HG03066 (cell line): ENCODE data around the gene GSK3A.

ENCODE experiments used
- ATAC-seq: cut with Tn5 transposase; IDR thresholded peaks from one replicate; pipeline ENCODE4 v1.9.1; 2021; ENCODE audit warnings: low read depth; ENCODE audit not compliant: unreplicated experiment

The GSK3A gene

DNA sequence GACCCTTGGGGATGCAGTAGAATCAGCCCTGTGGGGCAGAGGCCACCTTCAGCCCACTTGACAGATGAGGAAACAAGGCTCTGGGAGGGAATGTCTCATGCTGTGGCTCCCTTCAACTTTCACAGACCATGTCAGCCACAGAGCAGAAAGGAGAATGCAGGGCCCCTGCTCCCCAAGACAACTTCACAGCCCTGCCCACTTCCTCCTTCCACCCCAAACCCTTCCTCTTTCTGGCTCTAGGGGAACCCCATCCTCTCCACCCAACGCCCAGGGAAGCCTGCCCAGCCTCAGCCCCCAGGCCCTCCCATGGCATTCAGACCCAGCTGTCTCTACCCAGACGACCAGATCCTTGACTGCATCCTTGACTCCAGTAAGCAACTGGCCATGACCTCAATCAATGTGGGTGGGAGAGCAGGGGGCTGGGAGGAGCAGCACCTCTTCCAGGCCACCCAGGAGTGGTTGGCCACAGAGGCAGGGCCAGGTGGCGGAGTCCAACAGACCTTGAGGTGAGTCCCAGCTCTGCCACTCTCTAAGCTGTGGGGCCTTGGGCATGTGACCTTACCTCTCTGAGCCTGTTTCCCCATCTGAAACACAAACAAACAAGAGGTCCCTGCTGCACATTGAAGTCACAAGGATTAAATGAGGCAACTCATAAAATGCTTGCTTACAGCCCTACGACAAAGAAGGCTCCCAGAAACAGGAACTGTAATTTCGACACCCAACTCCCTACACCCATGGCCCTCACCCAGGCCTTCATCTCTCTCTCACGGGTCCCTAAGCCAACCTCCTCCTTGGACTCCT lies 40.7 kb downstream of the GSK3A start:
- ATAC-seq = no peak

DNA sequence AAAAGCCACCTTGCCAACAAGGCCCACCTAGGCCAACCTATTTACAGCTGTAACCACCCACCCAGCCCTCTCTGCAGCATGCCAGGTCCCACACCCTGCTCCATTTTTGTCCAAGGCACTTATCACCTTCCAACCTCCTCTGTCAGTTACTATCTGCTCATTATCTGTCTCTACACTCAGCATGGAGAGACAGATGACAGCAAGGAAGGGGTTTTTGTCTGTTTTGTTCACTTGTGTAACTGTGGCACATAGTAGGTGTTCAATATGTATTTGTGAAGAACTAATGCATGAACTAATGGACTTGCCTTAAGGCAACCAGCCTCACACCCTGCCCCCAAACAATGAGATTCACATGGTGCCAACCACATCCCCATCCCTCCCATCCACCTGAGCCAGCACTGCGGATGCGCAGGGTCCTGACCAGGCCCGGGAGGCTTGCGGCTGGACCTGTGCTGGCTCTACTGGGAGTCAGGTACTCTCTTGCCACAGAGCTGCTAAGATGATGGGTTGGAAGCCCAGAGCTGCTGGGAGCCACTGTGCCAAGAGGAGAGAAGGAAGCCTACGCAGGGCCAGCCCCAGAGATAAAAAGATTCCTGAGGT lies 42.2 kb downstream of the GSK3A start:
- ATAC-seq = no peak

DNA sequence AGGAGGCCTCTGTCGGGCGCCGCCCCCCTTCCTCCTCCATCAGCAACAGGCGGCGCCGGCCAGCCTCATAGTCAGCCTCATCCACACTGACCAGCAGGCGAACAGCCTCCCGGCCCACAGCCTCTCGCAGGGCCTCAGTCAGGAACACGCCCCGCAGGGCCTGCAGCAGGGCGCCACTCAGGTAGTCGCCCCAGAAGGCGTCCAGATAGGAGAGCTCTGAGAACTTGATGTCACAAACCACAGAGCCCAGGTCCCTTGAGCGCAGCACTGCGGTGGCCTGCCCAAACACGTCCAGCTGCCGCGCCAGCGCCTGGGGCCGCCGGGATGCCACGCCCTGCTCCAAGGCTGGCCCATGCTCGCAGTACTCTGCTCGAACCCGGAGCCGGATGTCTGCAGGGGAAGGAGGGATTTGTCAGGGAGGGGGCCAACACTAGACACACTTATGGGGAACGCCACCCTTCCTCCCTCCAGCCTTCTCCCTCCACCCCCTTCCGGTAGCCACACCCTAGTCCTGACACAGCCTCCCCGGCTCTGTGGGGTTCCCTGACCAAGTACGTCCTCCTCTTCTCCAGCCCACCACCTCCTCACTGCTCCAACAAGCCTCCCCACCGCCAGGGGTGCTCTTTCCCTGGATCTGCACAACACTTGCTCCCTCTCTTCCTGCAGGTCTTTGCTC lies 42.8 kb downstream of the GSK3A start:
- ATAC-seq = peak; percentile 44

DNA sequence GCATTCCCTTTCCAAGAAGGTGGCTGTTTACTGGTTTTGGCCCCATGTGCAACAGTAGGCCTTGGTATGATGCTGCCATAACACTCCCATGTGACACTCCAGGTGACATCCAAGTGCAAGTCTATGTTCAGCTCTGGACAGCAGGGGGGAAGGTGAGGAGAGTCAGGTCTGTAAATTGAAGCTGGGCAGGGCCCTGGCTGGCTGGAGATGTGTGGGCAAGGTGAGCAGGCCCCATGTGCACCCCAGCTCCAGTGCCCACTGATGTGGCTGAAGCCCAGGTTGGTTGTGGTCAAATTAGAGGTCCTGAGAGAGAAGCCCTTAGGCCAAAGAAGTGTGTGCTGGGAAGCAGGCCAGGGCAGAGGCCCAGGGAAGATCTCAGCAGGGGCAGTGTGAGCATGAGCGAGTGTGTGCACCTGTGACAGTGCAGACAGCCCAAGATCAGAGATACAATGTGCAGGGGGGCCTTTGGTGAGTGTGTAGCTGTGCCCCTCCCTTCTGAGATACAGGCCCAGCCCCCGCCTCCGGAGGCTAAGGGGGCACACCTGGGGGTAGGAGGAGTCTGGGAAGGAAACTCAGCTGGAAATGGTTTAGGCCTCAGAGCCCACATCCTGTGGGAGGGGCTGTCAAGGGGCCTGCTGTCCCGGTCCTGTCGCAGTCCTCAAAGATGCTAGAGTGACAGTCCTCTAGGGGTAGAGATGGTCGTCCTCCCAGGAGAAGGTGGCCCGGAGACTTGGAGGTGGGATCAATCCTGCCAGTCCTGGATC lies 43.5 kb downstream of the GSK3A start:
- peak; percentile 43 for ATAC-seq

DNA sequence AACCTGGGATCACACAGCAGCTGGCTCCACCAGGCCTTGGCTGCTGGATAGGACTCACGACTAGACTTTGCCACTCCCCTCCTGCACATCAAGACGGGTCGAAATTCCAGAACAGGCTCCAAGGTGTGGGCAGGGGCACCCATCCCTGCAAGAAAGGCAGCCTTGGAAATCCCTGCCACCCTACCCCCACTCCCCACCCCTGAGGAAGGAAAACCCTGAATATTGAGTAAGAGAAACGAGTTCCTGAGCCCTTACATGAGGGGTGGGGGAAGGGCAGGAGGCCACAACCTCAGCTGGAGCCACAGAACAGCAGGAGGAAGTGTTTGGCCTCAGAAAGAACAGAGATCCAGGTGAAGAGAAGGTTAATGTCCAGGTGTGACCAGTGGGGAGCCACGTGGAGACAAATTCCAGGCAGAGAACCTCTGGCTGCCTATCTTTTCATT lies 45.0 kb downstream of the GSK3A start:
- ATAC-seq = no peak

DNA sequence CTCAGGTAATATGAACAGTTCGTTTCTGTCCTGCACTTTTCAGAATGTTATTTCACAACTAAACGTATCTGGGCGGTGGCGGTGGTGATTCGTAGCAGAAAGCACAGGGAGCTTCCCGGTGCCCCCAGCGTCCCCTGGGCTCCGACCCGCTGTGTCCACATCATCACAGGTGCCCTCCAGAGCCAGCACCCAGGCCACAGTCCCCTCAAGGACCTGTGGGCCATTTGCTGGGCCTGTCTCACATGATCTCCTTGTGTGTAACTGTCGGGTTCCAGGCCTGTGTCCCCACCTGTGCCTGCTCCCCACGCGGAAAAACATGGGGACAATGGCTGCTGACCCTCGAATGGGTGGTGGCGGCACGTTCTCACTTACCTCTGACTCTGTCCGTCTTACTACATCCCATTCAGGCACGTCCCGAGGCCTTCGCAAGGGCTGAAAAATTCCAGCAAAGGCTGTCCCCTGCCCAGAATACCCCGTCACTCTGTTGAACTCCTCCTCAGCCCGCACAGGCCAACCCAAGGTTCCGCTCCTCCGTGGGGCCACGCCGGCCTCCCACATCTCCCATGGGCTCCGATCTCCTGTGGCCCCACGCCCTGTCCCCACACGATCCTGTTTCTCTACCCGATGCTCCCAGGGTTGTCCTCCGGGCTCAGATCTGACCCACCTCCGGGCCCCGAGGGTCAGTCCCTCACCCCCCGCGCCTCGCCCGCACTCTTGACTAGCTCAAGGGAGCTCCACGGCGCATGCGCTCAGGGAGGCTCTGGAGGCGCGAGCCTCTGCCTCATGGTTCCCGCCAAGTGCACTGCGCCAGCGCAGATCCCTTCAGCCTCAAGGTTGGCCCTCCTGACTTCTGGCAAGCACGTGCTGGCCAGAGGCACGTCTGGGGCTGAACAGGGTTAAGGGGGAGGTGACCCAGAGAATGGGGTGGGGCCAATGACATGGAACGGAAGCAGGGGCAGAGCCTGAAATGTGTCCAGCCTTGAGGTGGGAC lies 46.1 kb downstream of the GSK3A start:
- no peak for ATAC-seq

DNA sequence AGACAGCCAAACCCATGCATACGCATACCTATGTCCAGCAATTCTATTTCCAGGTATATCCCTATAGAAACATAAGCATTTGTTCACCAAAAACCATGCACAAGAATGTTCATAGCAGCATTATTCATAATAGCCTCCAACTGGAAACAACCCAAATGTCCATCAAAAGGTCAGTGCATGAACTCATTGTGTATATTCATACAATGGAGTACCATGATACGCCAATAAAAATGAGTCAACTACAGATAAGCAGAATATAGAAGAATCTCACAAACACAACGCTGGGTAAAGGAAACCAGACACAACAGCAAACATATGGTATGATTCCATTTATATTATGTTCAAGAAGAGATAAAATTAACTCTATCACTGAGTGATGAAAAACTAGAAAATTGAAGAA lies 48.7 kb downstream of the GSK3A start:
- no peak for ATAC-seq

DNA sequence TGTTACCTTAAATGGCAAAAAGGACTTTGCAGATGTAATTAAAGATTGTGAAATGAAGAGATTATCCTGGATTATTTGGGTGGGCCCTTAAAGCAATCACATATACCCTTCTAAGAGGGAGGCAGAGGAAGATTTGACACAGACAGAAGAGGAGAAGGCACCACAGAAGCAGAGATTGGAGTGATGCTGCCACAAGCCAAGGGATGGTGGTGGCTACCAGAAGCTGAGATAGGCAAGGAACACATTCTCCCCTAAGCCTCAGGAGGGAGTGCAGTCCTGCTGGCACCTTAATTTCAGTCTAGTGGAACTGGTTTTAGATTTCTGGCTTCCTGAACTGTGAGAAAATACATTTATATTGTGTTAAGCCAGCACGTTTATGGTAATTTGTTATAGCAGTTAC lies 49.1 kb downstream of the GSK3A start:
- no peak for ATAC-seq

DNA sequence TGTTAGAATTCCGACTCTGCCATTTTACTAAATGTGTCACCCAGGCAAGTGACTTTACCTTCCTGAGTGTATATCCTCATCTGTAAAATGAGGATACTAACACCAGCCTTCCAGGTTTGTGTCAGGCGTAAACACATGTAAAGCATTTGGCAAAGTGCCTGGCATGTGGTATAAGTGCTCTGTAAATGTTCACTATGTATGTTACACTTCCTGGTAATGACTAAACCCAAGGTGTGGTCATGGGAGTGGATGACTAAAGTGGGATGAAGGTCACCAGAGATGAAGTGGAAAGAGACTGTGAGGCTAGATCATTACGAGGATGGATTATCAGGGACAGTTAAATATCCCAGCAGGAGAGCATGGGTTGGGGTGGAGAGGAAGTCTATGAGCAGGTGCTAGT lies 50.5 kb downstream of the GSK3A start:
- no peak for ATAC-seq

DNA sequence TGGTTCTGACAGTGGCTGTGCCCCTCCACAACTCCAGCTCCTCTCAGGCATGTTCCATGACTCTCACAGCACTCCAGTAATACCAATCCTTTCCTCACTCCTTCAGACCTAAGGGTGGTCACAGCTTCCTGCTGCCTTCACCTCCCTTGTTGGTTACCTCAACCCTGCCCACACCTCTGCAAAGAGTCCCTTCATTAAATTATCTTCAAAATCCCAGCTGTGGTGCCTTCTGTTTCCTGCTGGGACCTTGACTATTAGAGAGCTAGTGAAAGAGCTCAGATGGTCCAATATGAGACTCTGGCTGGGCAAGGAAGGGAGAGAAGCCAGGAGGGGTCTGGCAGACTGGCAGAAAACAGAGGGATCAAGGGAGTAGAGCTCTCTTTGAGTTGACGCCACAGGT lies 51.1 kb downstream of the GSK3A start:
- no peak for ATAC-seq

DNA sequence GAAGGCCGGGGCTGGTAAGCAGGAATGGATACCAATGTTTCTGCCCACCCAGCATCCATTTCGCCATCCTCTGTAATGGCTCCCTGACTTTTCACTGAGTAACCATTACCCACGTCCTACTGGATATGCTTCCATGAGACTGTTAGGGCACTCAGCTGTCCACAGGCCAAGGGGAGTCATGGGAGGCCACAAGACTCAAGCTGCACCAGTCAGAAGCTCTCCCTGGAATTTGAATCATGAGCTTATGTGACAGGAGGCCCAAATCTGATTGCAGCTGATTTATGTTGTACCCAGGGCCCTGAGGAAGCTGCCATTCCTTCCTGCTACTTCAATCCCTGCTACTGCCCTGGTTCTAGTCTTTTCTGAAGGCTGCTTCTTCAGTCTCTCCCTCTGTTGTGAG lies 53.3 kb downstream of the GSK3A start:
- ATAC-seq = no peak

DNA sequence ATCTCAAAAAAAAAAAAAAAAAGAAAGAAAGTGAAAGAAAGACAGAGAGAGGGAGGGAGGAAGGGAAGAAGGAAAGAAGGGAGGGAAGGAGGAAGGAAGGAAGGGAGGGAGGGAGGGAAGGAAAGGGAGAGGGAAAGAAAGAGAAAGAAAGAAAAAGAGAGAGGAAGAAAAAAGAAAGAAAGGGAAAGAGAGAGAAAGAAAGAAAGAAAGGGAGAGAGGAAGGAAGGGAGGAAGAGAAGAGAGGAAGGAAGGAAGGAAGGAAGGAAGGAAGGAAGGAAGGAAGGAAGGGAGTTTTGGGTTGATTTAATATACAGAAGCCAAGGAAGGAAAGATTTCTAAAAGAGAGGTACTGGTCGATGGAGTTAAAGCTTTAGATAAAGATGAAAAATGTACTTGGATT lies 53.7 kb downstream of the GSK3A start:
- no peak for ATAC-seq

DNA sequence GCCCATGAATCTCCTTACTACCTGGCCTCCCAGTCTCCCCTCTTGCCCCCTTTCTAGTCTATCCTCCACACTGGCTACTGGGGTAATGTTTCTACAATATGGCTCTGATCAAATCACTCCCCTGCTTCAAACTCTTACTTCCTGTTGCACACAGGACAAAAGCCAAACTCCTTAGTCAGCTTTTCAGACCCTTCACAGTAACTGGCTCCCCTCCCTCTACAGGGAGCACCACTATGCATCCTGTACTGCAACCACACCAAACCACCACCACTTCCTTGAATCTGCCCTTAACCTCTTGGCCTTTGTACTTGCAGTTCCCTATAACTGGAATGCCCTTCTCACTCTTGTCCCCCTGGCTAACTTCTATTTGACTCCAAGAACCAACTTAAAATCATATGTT lies 57.1 kb downstream of the GSK3A start:
- ATAC-seq = no peak

DNA sequence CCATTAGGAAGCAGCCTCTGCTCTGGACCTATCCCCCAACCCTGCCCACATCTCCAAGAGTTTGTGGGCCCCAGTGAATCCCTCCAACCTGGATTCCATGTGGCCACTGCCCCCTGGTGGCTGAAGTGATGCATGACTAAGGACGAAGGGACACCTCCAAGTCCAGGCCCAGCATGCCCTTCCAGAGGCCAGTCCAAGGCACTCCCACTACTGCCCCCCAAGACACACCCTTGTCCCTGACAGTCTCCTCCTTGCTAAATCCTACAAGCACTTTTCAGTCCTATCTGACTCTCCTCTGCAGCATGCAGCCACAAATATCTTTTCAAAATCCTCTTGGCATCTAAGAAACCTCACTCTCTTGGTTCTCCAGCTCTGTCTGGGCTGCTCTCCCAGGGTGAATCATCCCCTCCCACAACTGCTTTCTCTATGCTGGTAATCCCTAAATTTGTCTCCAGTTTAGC lies 58.0 kb downstream of the GSK3A start:
- no peak for ATAC-seq
